Measurements from ENCODE around the gene TRRAP. TPM values are rescaled to one million over a fixed set of nuclear protein-coding genes. Genes with fewer than 3 reads are reported as not detected.
A peak's percentile ranks its signal among the peaks of the same experiment; 100 is the strongest.

Gene TRRAP
- polyA plus RNA-seq, 2 of the 4 experiments (the other 2 are of a cell fraction), result 12.2 to 22.1 TPM

DNA sequence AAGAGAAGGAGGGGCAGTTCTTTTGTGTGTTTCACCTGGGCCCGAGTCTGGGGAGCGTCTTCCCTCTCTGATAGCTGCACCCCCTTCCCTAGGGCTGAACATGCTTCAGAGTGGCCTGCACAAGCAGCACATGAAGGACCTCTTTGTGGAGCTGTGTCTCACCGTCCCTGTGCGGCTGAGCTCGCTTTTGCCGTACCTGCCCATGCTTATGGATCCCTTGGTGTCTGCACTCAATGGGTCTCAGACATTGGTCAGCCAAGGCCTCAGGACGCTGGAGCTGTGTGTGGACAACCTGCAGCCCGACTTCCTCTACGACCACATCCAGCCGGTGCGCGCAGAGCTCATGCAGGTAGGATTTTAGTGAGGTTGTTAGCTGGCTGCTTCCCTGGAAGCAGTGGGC is 39.0 kb downstream of the TRRAP start:
- WGBS (ENCODE audit: missing lambda C conversion rate), result 97% methylated on average over 9 of the region's 12 CpGs
- CTCF ChIA-PET, result interaction anchor here (1.0 to 2.2 kb wide), 3 partner anchors 9 to 424 kb away, joined by 3 to 8 read pairs (median 3); no protein-coding TSS in a partner anchor
- Histone ChIP-seq H3K4me1 (peaks cover 6% of the 10 kb centered on the region), H3K9me3 (no peaks in the 10 kb centered on the region), H3K27ac (no peak overlapping the region), H3K4me3 (no peak overlapping the region), H3K4me2 (no peak overlapping the region)
- ATAC-seq (no peak), DNase-seq (ENCODE audit: low read depth in 1 of 2, low spot score in 1 of 2) (no peak), FAIRE-seq (no peak)
- TF ChIP-seq JUN (IDR thresholded peaks at IDR 0.05) (no peak), ZC3H11A (IDR thresholded peaks at IDR 0.05) (no peak), ZFP36 (IDR thresholded peaks at IDR 0.05; ENCODE audit: borderline replicate concordance, partially characterized antibody) (no peak), CBX8 (IDR thresholded peaks at IDR 0.05) (no peak), HOXB13 (CRISPR knock-in tag; IDR thresholded peaks at IDR 0.05; ENCODE audit: low read depth) (no peak), POLR2A (IDR thresholded peaks at IDR 0.05; ENCODE audit: low read length) (no peak), TFCP2L1 (CRISPR knock-in tag; IDR thresholded peaks at IDR 0.05) (no peak), RAD21 (conservative IDR thresholded peaks at IDR 0.05 in 1 of 2, IDR thresholded peaks at IDR 0.05 in 1 of 2) (no peak), HDAC2 (IDR thresholded peaks at IDR 0.05) (no peak), CHD2 (IDR thresholded peaks at IDR 0.05; ENCODE audit: low read length, partially characterized antibody) (no peak), ESRRA (IDR thresholded peaks at IDR 0.05; ENCODE audit: borderline replicate concordance, low read length) (no peak), HOXB5 (CRISPR knock-in tag; IDR thresholded peaks at IDR 0.05) (no peak), PHF8 (IDR thresholded peaks at IDR 0.05; ENCODE audit: borderline replicate concordance, low read depth) (no peak)
- POLR2A ChIA-PET, result no interaction called here

DNA sequence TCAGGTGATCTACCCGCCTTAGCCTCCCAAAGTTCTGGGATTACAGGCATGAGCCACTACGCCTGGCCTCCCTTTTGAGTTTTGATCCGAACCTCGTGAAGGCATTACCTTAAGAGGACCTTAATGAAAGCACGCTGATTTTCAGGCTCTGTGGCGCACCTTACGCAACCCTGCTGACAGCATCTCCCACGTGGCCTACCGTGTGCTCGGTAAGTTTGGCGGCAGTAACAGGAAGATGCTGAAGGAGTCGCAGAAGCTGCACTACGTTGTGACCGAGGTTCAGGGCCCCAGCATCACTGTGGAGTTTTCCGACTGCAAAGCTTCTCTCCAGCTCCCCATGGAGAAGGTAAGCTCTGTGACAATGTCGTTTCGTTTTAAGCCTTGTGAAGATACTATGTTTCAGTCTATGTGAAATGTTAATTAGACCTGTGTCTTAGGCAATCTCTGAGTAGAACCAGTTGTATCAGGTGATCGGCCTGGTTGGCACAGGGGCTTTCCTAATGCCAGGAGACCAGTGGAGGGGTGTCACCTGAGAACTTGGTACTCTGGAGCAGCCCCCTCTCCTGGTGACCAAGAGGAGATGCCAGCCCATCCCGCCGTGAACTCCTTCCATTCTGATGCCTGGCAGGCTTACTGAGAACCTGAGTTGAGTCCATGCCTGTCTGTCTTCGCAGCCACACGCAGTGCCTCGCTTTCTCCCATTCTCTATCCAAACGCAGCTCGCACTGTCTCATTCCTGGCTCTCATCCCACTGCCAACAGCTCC is 43.5 kb downstream of the TRRAP start:
- ChIA-PET CTCF (interaction anchor here (0.6 to 2.8 kb wide), 6 partner anchors 8 to 407 kb away, joined by 3 to 12 read pairs (median 4); partner anchors contain the start of gene TRRAP), POLR2A (no interaction called here)
- Histone ChIP-seq H3K4me2 (peak overlapping the region; percentile 44; the same call in 2 of the 3 replicates), H3K27ac (peak overlapping the region; percentile 26 to 45; a peak in 2 of 6 replicates), H3K4me3 (no peak overlapping the region), H3K4me1 (peaks cover 16% of the 10 kb centered on the region), H3K9me3 (no peaks in the 10 kb centered on the region)
- FAIRE-seq, result no peak
- TF ChIP-seq, protein P1, sequence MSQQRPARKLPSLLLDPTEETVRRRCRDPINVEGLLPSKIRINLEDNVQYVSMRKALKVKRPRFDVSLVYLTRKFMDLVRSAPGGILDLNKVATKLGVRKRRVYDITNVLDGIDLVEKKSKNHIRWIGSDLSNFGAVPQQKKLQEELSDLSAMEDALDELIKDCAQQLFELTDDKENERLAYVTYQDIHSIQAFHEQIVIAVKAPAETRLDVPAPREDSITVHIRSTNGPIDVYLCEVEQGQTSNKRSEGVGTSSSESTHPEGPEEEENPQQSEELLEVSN (IDR thresholded peaks at IDR 0.05; ENCODE audit: borderline replicate concordance, low read depth), result no peak
- TF ChIP-seq CEBPB (IDR thresholded peaks at IDR 0.05) (peak in 1 of 2 experiments; percentile 29; a peak in 1 of 4 replicates), JUN (IDR thresholded peaks at IDR 0.05) (no peak)
- peak; percentile 66 to 69; a peak in 4 of 6 replicates for ATAC-seq
- DNase-seq (ENCODE audit: low read depth in 1 of 2, low spot score in 1 of 2), result peak in 1 of 2 experiments; percentile 26
- 94% methylated on average over 25 of the region's 25 CpGs for WGBS (ENCODE audit: missing lambda C conversion rate)

DNA sequence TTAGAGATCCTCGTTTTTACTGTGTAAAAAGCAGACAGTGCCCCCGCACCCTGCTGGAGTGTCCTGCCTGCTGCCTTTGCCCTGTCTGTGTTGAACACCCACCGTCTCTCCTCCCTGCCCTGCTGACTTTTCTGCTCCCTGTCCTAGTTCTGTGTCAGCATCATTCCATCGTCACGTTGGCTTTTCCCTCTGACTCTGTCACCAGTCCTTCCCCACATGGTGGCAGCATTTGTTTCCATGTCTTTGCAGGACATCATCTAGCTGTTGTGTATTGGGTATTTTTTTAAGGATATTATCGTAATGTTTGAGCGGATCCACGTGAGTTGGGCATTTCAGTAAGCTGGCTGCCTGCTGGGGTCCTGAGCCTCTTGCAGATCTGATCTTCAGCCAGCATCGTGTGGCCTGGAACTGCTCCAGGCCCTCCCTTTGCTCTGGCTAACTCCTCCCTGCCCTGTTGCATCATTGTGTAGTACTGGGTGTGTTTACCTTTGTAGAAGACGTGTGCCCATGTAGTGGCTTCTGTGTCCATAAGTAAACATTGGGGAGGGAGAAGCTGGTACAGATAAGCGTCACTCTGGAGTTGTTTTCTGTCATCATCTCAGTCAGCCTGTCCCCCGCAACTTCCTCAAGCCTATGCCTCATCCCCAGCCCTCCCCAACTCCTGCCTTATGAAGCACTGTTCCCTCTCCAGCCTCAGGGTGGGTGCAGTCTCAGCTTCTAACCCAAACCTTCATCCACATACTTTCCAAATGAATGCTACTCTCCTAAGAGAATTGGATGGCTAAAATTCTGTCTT is 44.3 kb downstream of the TRRAP start:
- TF ChIP-seq NR3C1 (IDR thresholded peaks at IDR 0.05), result no peak
- TF ChIP-seq HEYL (CRISPR knock-in tag; IDR thresholded peaks at IDR 0.05), result no peak
- TF ChIP-seq ZFP36 (IDR thresholded peaks at IDR 0.05; ENCODE audit: borderline replicate concordance, partially characterized antibody), result no peak
- no peak for TF ChIP-seq FOSL2 (IDR thresholded peaks at IDR 0.05)
- TF ChIP-seq FOSL2 (CRISPR knock-in tag; IDR thresholded peaks at IDR 0.05), result no peak
- no peak for TF ChIP-seq TFCP2L1 (CRISPR knock-in tag; IDR thresholded peaks at IDR 0.05)
- TF ChIP-seq CEBPB (IDR thresholded peaks at IDR 0.05), result peak; percentile 7 to 44; a peak in 1 of 4 replicates
- no peak for TF ChIP-seq BHLHE40 (IDR thresholded peaks at IDR 0.05; ENCODE audit: low read depth, low read length)
- CTCF ChIA-PET, result interaction anchor here (0.6 to 2.8 kb wide), 9 partner anchors 9 to 442 kb away, joined by 3 to 12 read pairs (median 3); partner anchors contain the start of gene TRRAP
- FAIRE-seq (no peak), DNase-seq (ENCODE audit: low read depth in 1 of 2, low spot score in 1 of 2) (peak in 1 of 2 experiments; percentile 44), ATAC-seq (peak; percentile 58 to 73; a peak in 5 of 6 replicates)
- peak overlapping the region; percentile 26 to 45; a peak in 3 of 6 replicates for H3K27ac ChIP-seq
- 70% methylated on average over 12 of the region's 12 CpGs for WGBS (ENCODE audit: missing lambda C conversion rate)
- peak overlapping the region; percentile 44 for H3K4me2 ChIP-seq
- peaks cover 16% of the 10 kb centered on the region for H3K4me1 ChIP-seq
- no peaks in the 10 kb centered on the region for H3K9me3 ChIP-seq
- no peak overlapping the region for H3K4me3 ChIP-seq
- POLR2A ChIA-PET, result no interaction called here
